Kidney (tissue), 14 donors: Measurements from ENCODE around the gene YKT6. TPM values are rescaled to one million over a fixed set of nuclear protein-coding genes. Genes with fewer than 3 reads are reported as not detected.

Source experiments
- DNase-seq, 5 donors: peaks; one replicate each; pipeline ENCODE4 v3.0.0-alpha.2; 2013 to 2020
- FAIRE-seq: peaks from 2 replicates; lab custom pipeline; 2012; peaks lifted over from hg19 to GRCh38; lab: Jason Lieb, UNC
- H3K27ac ChIP-seq, 2 donors: one replicate each; pipeline ENCODE4 v1.7.0; 2013; ENCODE audit warnings: low read depth in 2 of 2, low read length in 2 of 2, inconsistent platforms in 1 of 2
- H3K27me3 ChIP-seq: one replicate; pipeline ENCODE4 v1.7.1; 2013; ENCODE audit warnings: low read length, inconsistent platforms; ENCODE audit not compliant: control insufficient read depth, insufficient read depth
- H3K36me3 ChIP-seq, 3 donors: one replicate each; pipeline versions ENCODE4 v1.7.0 to v1.7.1; 2013; ENCODE audit warnings: low read length in 3 of 3, control low read depth in 1 of 3, inconsistent platforms in 1 of 3; ENCODE audit not compliant: insufficient read depth in 3 of 3, control insufficient read depth in 2 of 3
- H3K4me1 ChIP-seq, 3 donors: one replicate each; pipeline versions ENCODE4 v1.7.0 to v1.7.1; 2013; ENCODE audit warnings: low read length in 3 of 3, inconsistent platforms in 1 of 3, low read depth in 1 of 3; ENCODE audit not compliant: control insufficient read depth in 2 of 3, insufficient read depth in 2 of 3
- H3K4me3 ChIP-seq, 3 donors: one replicate each; pipeline versions ENCODE4 v1.7.0 to v1.8.1; 2013; ENCODE audit warnings: low read length in 3 of 3, control low read depth in 1 of 3, inconsistent platforms in 1 of 3
- H3K9ac ChIP-seq, 3 donors: one replicate each; pipeline versions ENCODE4 v1.7.0 to v1.7.1; 2013; ENCODE audit warnings: low read length in 3 of 3, control low read depth in 1 of 3, inconsistent platforms in 1 of 3
- H3K9me3 ChIP-seq, 3 donors: one replicate each; pipeline versions ENCODE4 v1.7.0 to v1.7.1; 2013; ENCODE audit warnings: low read length in 3 of 3, control low read depth in 1 of 3, inconsistent platforms in 1 of 3; ENCODE audit not compliant: control insufficient read depth in 2 of 3, insufficient read depth in 1 of 3
- CTCF ChIP-seq: IDR thresholded peaks from 3 replicates; pipeline ENCODE4 v1.5.1; 2012; ENCODE audit warnings: mild to moderate bottlenecking, moderate library complexity, borderline replicate concordance; ENCODE audit not compliant: insufficient read depth; ENCODE audit errors: extremely low read depth
- intact Hi-C: fragments of 100-400 bp; cut with DNase I; formaldehyde crosslinking; loops from one replicate; pipeline ENCODE4 v1.11.1; 2022
- polyA plus RNA-seq: library from polyadenylated mRNA; stranded (reverse); fragments of 350-450 nt; fragmentation: Illumina TruSeq; extraction: RNeasy Lipid Tissue Mini Kit (QIAGEN cat#74804); gene quantifications from one replicate; pipeline ENCODE4 v1.2.3, GENCODE V29; 2014; ENCODE audit warnings: low read depth, low replicate concordance; ENCODE audit not compliant: insufficient read depth
- total RNA-seq: library from RNA; stranded (reverse); fragmentation: NEBNext Ultra II Directional; extraction: Animal tissue kit (Norgen Biotek cat#: 25700); gene quantifications from one replicate; pipeline ENCODE4 v1.2.1, GENCODE V29; 2021
- donor health status: control.
- donor health status: control.
- donor health status: control.
- donor health status: control.
- donor health status: control.
- donor health status: DM: yes; HTN: yes; CAD: no.
- donor health status: Normal renal cell carcinoma (clear cell type).

Gene YKT6
- total and polyA plus RNA-seq, 2 donors from 2014 or later, result 53.2 to 60.2 TPM

DNA sequence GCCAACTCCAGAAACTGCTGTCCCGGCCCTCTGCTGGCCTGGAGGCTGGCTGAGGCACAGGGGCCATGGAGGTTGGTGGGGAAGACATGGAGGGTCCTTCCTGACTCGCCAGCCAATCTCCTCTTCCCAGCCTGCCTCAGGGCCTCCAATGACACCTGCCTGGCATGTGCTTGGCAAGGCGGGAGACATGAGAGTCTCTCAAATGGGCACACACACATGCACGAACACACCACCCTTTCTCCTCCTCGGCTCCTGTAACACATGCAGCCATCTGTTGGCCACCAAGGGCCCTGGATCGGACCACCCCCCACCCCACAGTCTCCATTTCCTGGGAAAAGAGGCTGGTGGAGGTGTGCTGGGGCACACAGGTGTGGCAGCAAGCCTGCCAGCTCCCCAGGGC, 56.4 kb downstream of the YKT6 start:
- Histone ChIP-seq H3K4me1 (peaks cover 0 to 23% (median 6%) of the 10 kb centered on the region in 3 donors), H3K9me3 (no peaks in the 10 kb centered on the region), H3K4me3 (no peak overlapping the region), H3K9ac (peak overlapping the region in 1 of 3 donors; percentile 51), H3K27me3 (no peaks in the 10 kb centered on the region), H3K27ac (peak overlapping the region; percentile 52 to 67), H3K36me3 (no peaks in the 10 kb centered on the region)
- intact Hi-C loops, result no loop called here
- no peak for FAIRE-seq
- no peak for DNase-seq
- no peak for TF ChIP-seq CTCF

GRCh38 chr7:44257618-44258422, 57.0 kb downstream of the YKT6 start:
- H3K4me1 ChIP-seq, result peaks cover 0 to 23% (median 6%) of the 10 kb centered on the region in 3 donors
- no peaks in the 10 kb centered on the region for H3K9me3 ChIP-seq
- H3K4me3 ChIP-seq, result no peak overlapping the region
- H3K36me3 ChIP-seq, result no peaks in the 10 kb centered on the region
- H3K27me3 ChIP-seq, result no peaks in the 10 kb centered on the region
- H3K27ac ChIP-seq, result peak overlapping the region; percentile 52 to 67
- intact Hi-C loops, result no loop called here
- FAIRE-seq (peak; percentile 38), DNase-seq (peak; percentile 79 to 97 (median 86))
- TF ChIP-seq CTCF, result no peak
- peak overlapping the region in 1 of 3 donors; percentile 51 for H3K9ac ChIP-seq

DNA sequence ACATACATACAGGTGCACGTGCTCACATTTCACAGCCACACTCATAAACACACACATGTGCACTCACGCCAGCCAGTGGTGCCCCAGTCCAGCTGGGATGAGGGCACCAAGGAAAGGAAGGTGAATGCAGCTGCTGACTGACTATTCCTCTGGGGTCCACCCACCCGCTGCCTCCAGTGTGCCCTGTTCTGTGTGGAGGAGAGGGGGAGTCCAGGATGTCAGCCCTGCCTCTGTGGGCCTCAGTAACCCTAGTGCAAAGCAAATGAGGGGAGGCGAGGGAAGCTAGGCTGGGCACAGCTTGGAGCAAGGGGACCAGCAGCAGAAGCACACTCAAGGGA, 57.6 kb downstream of the YKT6 start:
- Histone ChIP-seq H3K9me3 (no peaks in the 10 kb centered on the region), H3K27ac (peak overlapping the region; percentile 85 to 89), H3K9ac (no peak overlapping the region), H3K4me1 (peaks cover 0 to 23% (median 6%) of the 10 kb centered on the region in 3 donors), H3K27me3 (no peaks in the 10 kb centered on the region), H3K36me3 (no peaks in the 10 kb centered on the region), H3K4me3 (no peak overlapping the region)
- no peak for TF ChIP-seq CTCF
- FAIRE-seq (no peak), DNase-seq (no peak)
- intact Hi-C loops, result no loop called here
